Measurements from ENCODE around the gene CASTOR2.

CASTOR2 gene

GRCh38 chr7:75028299-75028698, 63.8 kb downstream of the CASTOR2 start:
- ATAC-seq (ENCODE audit: insufficient read depth, low read depth) (no peak), DNase-seq (no peak)
- no peak for TF ChIP-seq CTCF (IDR thresholded peaks at IDR 0.05; ENCODE audit: borderline replicate concordance, extremely low read depth, low read length, poor library complexity, severe bottlenecking)
- no peak for TF ChIP-seq EZH2 (IDR thresholded peaks at IDR 0.05; ENCODE audit: borderline replicate concordance, low read depth, low read length, severe bottlenecking)
- no peak overlapping the region for H3K9ac ChIP-seq (ENCODE audit: low read depth, low read length)
- no peaks in the 10 kb centered on the region for H3K27me3 ChIP-seq (ENCODE audit: insufficient read depth, low read length, poor library complexity)
- no peak overlapping the region for H3K4me3 ChIP-seq (ENCODE audit: low read depth in 1 of 2, low read length in 2 of 2)
- peaks cover 40% of the 10 kb centered on the region for H3K36me3 ChIP-seq (ENCODE audit: insufficient read depth, low read length)
- H2AFZ ChIP-seq (ENCODE audit: low read depth, low read length) = no peak overlapping the region
- no peak overlapping the region for H3K27ac ChIP-seq (ENCODE audit: low read length)
- H4K20me1 ChIP-seq (ENCODE audit: insufficient read depth, low read length) = no peaks in the 10 kb centered on the region
- H3K79me2 ChIP-seq (ENCODE audit: insufficient read depth, low read length) = no peaks in the 10 kb centered on the region
- H3K9me3 ChIP-seq (ENCODE audit: insufficient read depth, low read length, severe bottlenecking) = no peaks in the 10 kb centered on the region
- H3K4me2 ChIP-seq (ENCODE audit: insufficient read depth, low read length) = no peak overlapping the region
- no peaks in the 10 kb centered on the region for H3K4me1 ChIP-seq (ENCODE audit: insufficient read depth, low read length)

- Histone ChIP-seq H4K20me1 (ENCODE audit: insufficient read depth, low read length) (no peaks in the 10 kb centered on the region), H3K4me1 (ENCODE audit: insufficient read depth, low read length) (no peaks in the 10 kb centered on the region), H3K9ac (ENCODE audit: low read depth, low read length) (no peak overlapping the region), H3K4me2 (ENCODE audit: insufficient read depth, low read length) (no peak overlapping the region), H3K36me3 (ENCODE audit: insufficient read depth, low read length) (peaks cover 13% of the 10 kb centered on the region), H3K9me3 (ENCODE audit: insufficient read depth, low read length, severe bottlenecking) (no peaks in the 10 kb centered on the region), H3K27me3 (ENCODE audit: insufficient read depth, low read length, poor library complexity) (no peaks in the 10 kb centered on the region), H3K79me2 (ENCODE audit: insufficient read depth, low read length) (no peaks in the 10 kb centered on the region), H3K27ac (ENCODE audit: low read length) (no peak overlapping the region), H2AFZ (ENCODE audit: low read depth, low read length) (no peak overlapping the region), H3K4me3 (ENCODE audit: low read depth in 1 of 2, low read length in 2 of 2) (no peak overlapping the region)
- no peak for DNase-seq
- ATAC-seq (ENCODE audit: insufficient read depth, low read depth) = no peak
- no peak for TF ChIP-seq EZH2 (IDR thresholded peaks at IDR 0.05; ENCODE audit: borderline replicate concordance, low read depth, low read length, severe bottlenecking)
- no peak for TF ChIP-seq CTCF (IDR thresholded peaks at IDR 0.05; ENCODE audit: borderline replicate concordance, extremely low read depth, low read length, poor library complexity, severe bottlenecking)
Observed at GRCh38 chr7:75033064-75033463, 68.6 kb downstream of the CASTOR2 start.

- no peak for DNase-seq
- Histone ChIP-seq H3K79me2 (ENCODE audit: insufficient read depth, low read length) (no peaks in the 10 kb centered on the region), H3K9ac (ENCODE audit: low read depth, low read length) (no peak overlapping the region), H3K4me3 (ENCODE audit: low read depth in 1 of 2, low read length in 2 of 2) (no peak overlapping the region), H3K9me3 (ENCODE audit: insufficient read depth, low read length, severe bottlenecking) (no peaks in the 10 kb centered on the region), H3K4me1 (ENCODE audit: insufficient read depth, low read length) (no peaks in the 10 kb centered on the region), H2AFZ (ENCODE audit: low read depth, low read length) (no peak overlapping the region), H3K4me2 (ENCODE audit: insufficient read depth, low read length) (no peak overlapping the region), H4K20me1 (ENCODE audit: insufficient read depth, low read length) (no peaks in the 10 kb centered on the region), H3K27me3 (ENCODE audit: insufficient read depth, low read length, poor library complexity) (no peaks in the 10 kb centered on the region), H3K36me3 (ENCODE audit: insufficient read depth, low read length) (peaks cover 8% of the 10 kb centered on the region), H3K27ac (ENCODE audit: low read length) (no peak overlapping the region)
- no peak for ATAC-seq (ENCODE audit: insufficient read depth, low read depth)
- TF ChIP-seq CTCF (IDR thresholded peaks at IDR 0.05; ENCODE audit: borderline replicate concordance, extremely low read depth, low read length, poor library complexity, severe bottlenecking) = no peak
- TF ChIP-seq EZH2 (IDR thresholded peaks at IDR 0.05; ENCODE audit: borderline replicate concordance, low read depth, low read length, severe bottlenecking) = no peak
Observed at GRCh38 chr7:75033826-75034225, 69.3 kb downstream of the CASTOR2 start.

GRCh38 chr7:75038508-75038907, 74.0 kb downstream of the CASTOR2 start:
- peaks cover 21% of the 10 kb centered on the region for H3K36me3 ChIP-seq (ENCODE audit: insufficient read depth, low read length)
- H3K79me2 ChIP-seq (ENCODE audit: insufficient read depth, low read length) = no peaks in the 10 kb centered on the region
- H3K9me3 ChIP-seq (ENCODE audit: insufficient read depth, low read length, severe bottlenecking) = no peaks in the 10 kb centered on the region
- no peak overlapping the region for H3K4me2 ChIP-seq (ENCODE audit: insufficient read depth, low read length)
- no peak overlapping the region for H3K4me3 ChIP-seq (ENCODE audit: low read depth in 1 of 2, low read length in 2 of 2)
- H3K9ac ChIP-seq (ENCODE audit: low read depth, low read length) = no peak overlapping the region
- peak; percentile 57 for ATAC-seq (ENCODE audit: insufficient read depth, low read depth)
- peak; percentile 34 for DNase-seq
- peak; percentile 28 for TF ChIP-seq CTCF (IDR thresholded peaks at IDR 0.05; ENCODE audit: borderline replicate concordance, extremely low read depth, low read length, poor library complexity, severe bottlenecking)
- TF ChIP-seq EZH2 (IDR thresholded peaks at IDR 0.05; ENCODE audit: borderline replicate concordance, low read depth, low read length, severe bottlenecking) = no peak
- H3K27me3 ChIP-seq (ENCODE audit: insufficient read depth, low read length, poor library complexity) = no peaks in the 10 kb centered on the region
- H2AFZ ChIP-seq (ENCODE audit: low read depth, low read length) = no peak overlapping the region
- H4K20me1 ChIP-seq (ENCODE audit: insufficient read depth, low read length) = no peaks in the 10 kb centered on the region
- no peaks in the 10 kb centered on the region for H3K4me1 ChIP-seq (ENCODE audit: insufficient read depth, low read length)
- H3K27ac ChIP-seq (ENCODE audit: low read length) = no peak overlapping the region

All from DND-41 (cell line).